Hypothalamus (tissue), 51 donors: ENCODE data around the gene RNLS.
"Not testable (repeated sequence)": the region's sequence is repeated elsewhere in the genome, so short reads cannot be mapped to it uniquely, and the experiment has no call there.

Experiments
- DNase-seq, 51 donors: peaks; one replicate each; lab custom pipeline; 2025; lab: John Stamatoyannopoulos, UW

RNLS gene

GRCh38 chr10:88489107-88489506 lies 94.0 kb downstream of the RNLS start:
- DNase-seq = no peak

GRCh38 chr10:88486816-88487215 lies 96.3 kb downstream of the RNLS start:
- not testable (repeated sequence) for DNase-seq

- no peak for DNase-seq
These were observed 100.9 kb downstream of the RNLS start for GRCh38 chr10:88482220-88482619.

GRCh38 chr10:88478256-88478655 lies 104.9 kb downstream of the RNLS start:
- no peak for DNase-seq

- no peak for DNase-seq
These were observed 105.6 kb downstream of the RNLS start for GRCh38 chr10:88477343-88478085.

- no peak for DNase-seq
These were observed 108.0 kb downstream of the RNLS start for GRCh38 chr10:88474884-88475844.

- no peak for DNase-seq
These were observed 108.9 kb downstream of the RNLS start for GRCh38 chr10:88473989-88474883.

GRCh38 chr10:88472540-88472939 lies 110.6 kb downstream of the RNLS start:
- DNase-seq = no peak

- no peak for DNase-seq
These were observed 111.2 kb downstream of the RNLS start for GRCh38 chr10:88471899-88472298.

- no peak for DNase-seq
These were observed 115.2 kb downstream of the RNLS start for GRCh38 chr10:88467835-88468485.

GRCh38 chr10:88466786-88467185 lies 116.3 kb downstream of the RNLS start:
- DNase-seq = no peak

- no peak for DNase-seq
These were observed 117.4 kb downstream of the RNLS start for GRCh38 chr10:88465765-88466164.

GRCh38 chr10:88463811-88464210 lies 119.3 kb downstream of the RNLS start:
- no peak for DNase-seq

- no peak for DNase-seq
These were observed 121.7 kb downstream of the RNLS start for GRCh38 chr10:88461426-88461825.

- no peak for DNase-seq
These were observed 123.6 kb downstream of the RNLS start for GRCh38 chr10:88459530-88459929.

- no peak for DNase-seq
These were observed 124.9 kb downstream of the RNLS start for GRCh38 chr10:88458209-88458608.

- no peak for DNase-seq
These were observed 125.5 kb downstream of the RNLS start for GRCh38 chr10:88457660-88458059.

- DNase-seq = no peak
These were observed 126.4 kb downstream of the RNLS start for GRCh38 chr10:88456730-88457129.

GRCh38 chr10:88455831-88456230 lies 127.3 kb downstream of the RNLS start:
- no peak for DNase-seq

GRCh38 chr10:88450201-88450600 lies 132.9 kb downstream of the RNLS start:
- no peak for DNase-seq
